ENCODE results near the gene IKBKE. TPM values are rescaled to one million over a fixed set of nuclear protein-coding genes. Genes with fewer than 3 reads are reported as not detected.
A peak's percentile ranks its signal among the peaks of the same experiment; 100 is the strongest.

IKBKE gene
- total RNA-seq, 2 donors from 2014 or later, result 21.0 to 21.1 TPM

- H3K27ac Mint-ChIP-seq, result peak overlapping the region; percentile 52
- H3K27me3 Mint-ChIP-seq (ENCODE audit: low read depth), result no peaks in the 10 kb centered on the region
- DNase-seq (no peak), ATAC-seq (replicated peaks in 1 of 2) (peak in 1 of 2 donors; percentile 23)
- H3K4me3 Mint-ChIP-seq, result no peak overlapping the region
- H3K36me3 Mint-ChIP-seq (ENCODE audit: insufficient read depth in 2 of 2), result peaks cover 2 to 8% of the 10 kb centered on the region in 2 donors
- H3K9me3 Mint-ChIP-seq, result no peaks in the 10 kb centered on the region
- peaks cover 19% of the 10 kb centered on the region for H3K4me1 Mint-ChIP-seq (ENCODE audit: low read depth)
Observed at GRCh38 chr1:206496131-206496793, 26.0 kb downstream of the IKBKE start.

DNA sequence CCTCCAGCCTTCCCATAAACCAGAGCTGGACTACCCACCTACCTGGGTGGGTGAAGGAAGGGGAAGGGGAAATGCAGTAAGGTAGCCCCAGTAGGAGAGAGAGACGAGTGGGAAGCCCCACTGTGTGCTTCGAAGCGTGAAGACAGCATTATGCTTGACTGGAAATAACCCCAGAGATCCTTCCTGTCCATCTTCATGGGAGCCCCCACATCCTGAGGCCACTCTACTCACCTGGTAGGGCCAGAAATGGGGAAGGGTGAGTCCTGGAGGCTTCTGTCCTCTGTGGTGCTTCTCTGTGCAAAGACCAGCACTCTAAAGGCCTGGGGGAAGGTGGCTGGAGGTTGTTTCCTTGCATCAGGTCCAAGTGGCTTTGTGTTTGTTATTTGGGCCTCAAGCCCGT is 27.1 kb downstream of the IKBKE start:
- no peaks in the 10 kb centered on the region for H3K9me3 Mint-ChIP-seq
- no peaks in the 10 kb centered on the region for H3K27me3 Mint-ChIP-seq (ENCODE audit: low read depth)
- peaks cover 19% of the 10 kb centered on the region for H3K4me1 Mint-ChIP-seq (ENCODE audit: low read depth)
- H3K27ac Mint-ChIP-seq, result no peak overlapping the region
- H3K36me3 Mint-ChIP-seq (ENCODE audit: insufficient read depth in 2 of 2), result peaks cover 0 to 5% of the 10 kb centered on the region in 2 donors
- DNase-seq, result no peak
- no peak overlapping the region for H3K4me3 Mint-ChIP-seq
- no peak for ATAC-seq (replicated peaks in 1 of 2)

- no peak for DNase-seq
- no peaks in the 10 kb centered on the region for H3K9me3 Mint-ChIP-seq
- peaks cover 0 to 5% of the 10 kb centered on the region in 2 donors for H3K36me3 Mint-ChIP-seq (ENCODE audit: insufficient read depth in 2 of 2)
- no peak for ATAC-seq (replicated peaks in 1 of 2)
- H3K27ac Mint-ChIP-seq, result peak overlapping the region; percentile 32
- H3K4me3 Mint-ChIP-seq, result no peak overlapping the region
- no peaks in the 10 kb centered on the region for H3K27me3 Mint-ChIP-seq (ENCODE audit: low read depth)
- H3K4me1 Mint-ChIP-seq (ENCODE audit: low read depth), result peaks cover 19% of the 10 kb centered on the region
Observed at GRCh38 chr1:206497774-206498173, 27.5 kb downstream of the IKBKE start.

DNA sequence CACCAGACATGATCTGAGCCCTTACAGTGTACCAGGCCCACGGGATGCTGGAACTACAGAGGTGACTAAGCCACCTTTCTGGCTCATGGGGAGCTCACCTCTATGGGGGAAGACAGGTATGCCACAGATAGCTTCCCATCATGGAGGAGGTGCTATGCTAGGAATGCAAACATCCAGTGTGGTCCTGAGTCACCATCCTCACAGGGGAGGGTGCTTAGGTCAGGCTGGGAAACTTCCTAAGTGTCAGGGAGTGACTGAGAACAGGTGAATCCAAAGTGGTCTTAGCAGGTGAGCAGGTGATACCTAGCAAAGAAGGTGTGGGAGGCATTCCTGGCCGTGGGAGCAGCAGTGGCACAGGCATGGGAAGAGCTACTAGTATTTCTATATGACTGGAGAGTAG is 28.4 kb downstream of the IKBKE start:
- H3K9me3 Mint-ChIP-seq, result no peaks in the 10 kb centered on the region
- DNase-seq (no peak), ATAC-seq (replicated peaks in 1 of 2) (no peak)
- peaks cover 0 to 4% of the 10 kb centered on the region in 2 donors for H3K36me3 Mint-ChIP-seq (ENCODE audit: insufficient read depth in 2 of 2)
- peaks cover 26% of the 10 kb centered on the region for H3K4me1 Mint-ChIP-seq (ENCODE audit: low read depth)
- no peak overlapping the region for H3K27ac Mint-ChIP-seq
- no peaks in the 10 kb centered on the region for H3K27me3 Mint-ChIP-seq (ENCODE audit: low read depth)
- H3K4me3 Mint-ChIP-seq, result no peak overlapping the region

DNA sequence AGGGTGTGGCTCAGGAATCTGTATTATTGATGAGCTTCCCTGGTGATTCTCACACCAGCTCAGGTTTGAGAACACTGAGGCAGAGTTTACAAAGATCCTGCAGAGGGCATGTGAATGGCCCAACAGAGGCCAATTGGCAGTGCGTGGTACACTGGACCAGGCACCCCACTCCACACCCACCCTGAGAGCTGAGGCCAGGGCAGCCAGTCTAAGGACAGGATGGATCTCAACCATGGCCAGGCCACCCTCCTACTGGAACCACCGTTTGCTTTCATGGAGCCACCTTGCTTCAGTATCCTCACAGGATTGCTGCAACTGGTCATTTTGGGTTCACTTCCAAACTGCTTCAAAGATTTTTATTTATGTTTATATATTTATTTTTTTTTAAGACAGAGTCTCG is 29.8 kb downstream of the IKBKE start:
- H3K27ac Mint-ChIP-seq, result no peak overlapping the region
- DNase-seq (no peak), ATAC-seq (replicated peaks in 1 of 2) (no peak)
- no peak overlapping the region for H3K4me3 Mint-ChIP-seq
- H3K4me1 Mint-ChIP-seq (ENCODE audit: low read depth), result peaks cover 40% of the 10 kb centered on the region
- H3K27me3 Mint-ChIP-seq (ENCODE audit: low read depth), result peaks cover 3% of the 10 kb centered on the region
- no peaks in the 10 kb centered on the region for H3K9me3 Mint-ChIP-seq
- H3K36me3 Mint-ChIP-seq (ENCODE audit: insufficient read depth in 2 of 2), result peaks cover 0 to 4% of the 10 kb centered on the region in 2 donors

GRCh38 chr1:206501881-206502280 is 31.6 kb downstream of the IKBKE start:
- Mint-ChIP-seq H3K9me3 (no peaks in the 10 kb centered on the region), H3K27me3 (ENCODE audit: low read depth) (peaks cover 7% of the 10 kb centered on the region), H3K4me1 (ENCODE audit: low read depth) (peaks cover 45% of the 10 kb centered on the region), H3K4me3 (no peak overlapping the region), H3K36me3 (ENCODE audit: insufficient read depth in 2 of 2) (no peaks in the 10 kb centered on the region), H3K27ac (no peak overlapping the region)
- ATAC-seq (replicated peaks in 1 of 2) (no peak), DNase-seq (no peak)

DNA sequence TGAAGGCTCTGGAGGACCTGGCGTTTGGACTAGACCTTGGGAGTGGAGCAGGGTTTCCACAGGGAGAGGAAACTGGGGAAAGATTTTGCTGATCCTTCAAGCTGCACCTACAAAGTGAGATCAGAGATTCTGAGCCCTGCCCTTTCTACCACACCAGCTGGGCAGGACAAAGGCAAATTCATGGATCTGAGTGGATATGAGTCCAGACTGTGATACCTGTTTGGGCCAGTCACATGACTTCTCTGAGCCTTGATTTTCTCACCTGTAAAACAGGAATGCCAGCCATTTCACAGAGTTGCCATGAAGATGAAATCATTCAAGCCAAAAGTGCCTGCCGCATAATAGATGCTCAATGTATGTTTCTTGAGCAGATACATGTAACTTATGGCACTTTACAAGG is 32.1 kb downstream of the IKBKE start:
- H3K27me3 Mint-ChIP-seq (ENCODE audit: low read depth), result peaks cover 7% of the 10 kb centered on the region
- ATAC-seq (replicated peaks in 1 of 2) (no peak), DNase-seq (no peak)
- peaks cover 45% of the 10 kb centered on the region for H3K4me1 Mint-ChIP-seq (ENCODE audit: low read depth)
- no peak overlapping the region for H3K4me3 Mint-ChIP-seq
- H3K27ac Mint-ChIP-seq, result no peak overlapping the region
- no peaks in the 10 kb centered on the region for H3K9me3 Mint-ChIP-seq
- H3K36me3 Mint-ChIP-seq (ENCODE audit: insufficient read depth in 2 of 2), result no peaks in the 10 kb centered on the region

- H3K4me1 Mint-ChIP-seq (ENCODE audit: low read depth), result peaks cover 45% of the 10 kb centered on the region
- ATAC-seq (replicated peaks in 1 of 2) (no peak), DNase-seq (no peak)
- no peak overlapping the region for H3K27ac Mint-ChIP-seq
- no peaks in the 10 kb centered on the region for H3K36me3 Mint-ChIP-seq (ENCODE audit: insufficient read depth in 2 of 2)
- no peak overlapping the region for H3K4me3 Mint-ChIP-seq
- H3K9me3 Mint-ChIP-seq, result no peaks in the 10 kb centered on the region
- peaks cover 7% of the 10 kb centered on the region for H3K27me3 Mint-ChIP-seq (ENCODE audit: low read depth)
Observed at GRCh38 chr1:206502812-206503211, 32.5 kb downstream of the IKBKE start.

DNA sequence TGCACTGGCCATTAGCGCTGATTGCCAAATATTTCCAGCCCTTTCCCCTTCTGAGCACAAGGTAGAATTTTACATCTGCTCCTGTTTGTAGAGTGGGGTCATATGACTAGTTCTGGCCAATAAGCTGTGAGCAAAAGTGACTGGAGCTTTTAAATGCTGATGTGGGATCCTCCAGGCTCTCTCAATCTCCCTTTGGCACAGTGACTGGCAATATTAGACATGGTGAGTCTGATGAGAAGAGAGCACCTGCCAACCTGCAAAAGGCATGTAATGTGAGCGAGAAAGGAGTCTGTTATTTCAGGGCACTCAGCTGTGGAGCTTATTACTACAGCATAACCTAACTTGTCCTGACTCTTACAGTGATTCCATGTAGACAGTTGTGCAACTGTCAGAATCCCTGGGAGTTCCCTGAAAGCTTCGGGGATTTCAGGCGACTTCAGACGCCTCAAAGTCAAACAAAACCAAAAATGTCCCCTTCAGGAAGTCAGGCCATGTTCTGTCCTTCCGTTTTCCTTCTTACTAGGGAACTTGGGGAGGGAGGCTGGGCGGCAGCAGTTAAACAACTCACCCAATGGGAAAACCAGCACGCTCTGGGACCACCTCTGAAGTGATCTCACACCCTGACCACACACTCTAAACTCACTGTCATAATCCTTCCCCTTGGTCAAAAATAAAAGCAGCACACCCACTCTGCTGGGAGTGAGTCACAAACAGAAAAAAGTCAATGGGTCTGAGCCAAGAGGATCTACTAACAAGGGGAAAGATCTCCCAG is 33.5 kb downstream of the IKBKE start:
- peak; percentile 77 to 79 for ATAC-seq (replicated peaks in 1 of 2)
- peak; percentile 63 to 71 for DNase-seq
- Mint-ChIP-seq H3K27ac (peak overlapping the region; percentile 9), H3K36me3 (ENCODE audit: insufficient read depth in 2 of 2) (no peaks in the 10 kb centered on the region), H3K4me1 (ENCODE audit: low read depth) (peaks cover 45% of the 10 kb centered on the region), H3K4me3 (peak overlapping the region; percentile 23 to 27), H3K27me3 (ENCODE audit: low read depth) (peaks cover 13% of the 10 kb centered on the region), H3K9me3 (no peaks in the 10 kb centered on the region)

- no peaks in the 10 kb centered on the region for H3K9me3 Mint-ChIP-seq
- H3K36me3 Mint-ChIP-seq (ENCODE audit: insufficient read depth in 2 of 2), result no peaks in the 10 kb centered on the region
- no peak for DNase-seq
- peaks cover 50% of the 10 kb centered on the region for H3K4me1 Mint-ChIP-seq (ENCODE audit: low read depth)
- H3K27me3 Mint-ChIP-seq (ENCODE audit: low read depth), result peaks cover 18% of the 10 kb centered on the region
- ATAC-seq (replicated peaks in 1 of 2), result no peak
- peak overlapping the region; percentile 1 for H3K27ac Mint-ChIP-seq
- peak overlapping the region; percentile 23 to 27 for H3K4me3 Mint-ChIP-seq
Observed at GRCh38 chr1:206504363-206504713, 34.1 kb downstream of the IKBKE start.

DNA sequence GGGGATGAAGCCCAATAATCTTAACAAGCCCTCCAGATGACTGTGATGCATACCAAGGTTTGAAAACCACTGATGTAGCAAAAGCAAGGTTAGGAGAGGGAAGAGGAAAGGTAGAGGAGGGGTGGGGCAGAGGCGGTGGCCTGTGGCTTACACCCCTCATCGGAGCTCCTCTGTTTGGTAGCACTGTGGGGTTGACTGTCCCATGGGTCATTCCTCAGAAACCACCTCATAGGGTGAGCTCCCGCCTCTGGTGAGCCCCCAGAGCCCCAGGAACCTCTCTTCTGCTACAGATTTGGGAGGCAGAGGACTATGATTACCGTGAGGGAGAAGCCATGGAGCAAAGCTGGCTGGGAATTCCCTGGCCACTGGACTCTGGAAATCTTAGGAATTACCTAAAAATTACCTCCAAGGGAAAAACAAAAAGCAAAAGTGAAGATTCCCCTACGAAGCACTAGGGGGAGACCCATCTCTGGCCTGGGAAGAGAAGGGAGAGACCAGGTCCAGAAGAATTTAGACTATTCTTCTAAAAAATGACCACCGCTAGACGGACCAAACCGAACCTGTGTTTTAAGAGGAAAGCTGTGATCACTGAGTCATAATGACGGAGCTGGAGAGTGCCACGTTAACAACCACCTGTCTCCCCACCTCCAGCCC is 35.6 kb downstream of the IKBKE start:
- ATAC-seq (replicated peaks in 1 of 2), result no peak
- no peak for DNase-seq
- Mint-ChIP-seq H3K36me3 (ENCODE audit: insufficient read depth in 2 of 2) (no peaks in the 10 kb centered on the region), H3K4me3 (peak overlapping the region; percentile 82 to 83), H3K27me3 (ENCODE audit: low read depth) (peaks cover 29% of the 10 kb centered on the region), H3K27ac (peak overlapping the region; percentile 78), H3K4me1 (ENCODE audit: low read depth) (peaks cover 50% of the 10 kb centered on the region), H3K9me3 (no peaks in the 10 kb centered on the region)

DNA sequence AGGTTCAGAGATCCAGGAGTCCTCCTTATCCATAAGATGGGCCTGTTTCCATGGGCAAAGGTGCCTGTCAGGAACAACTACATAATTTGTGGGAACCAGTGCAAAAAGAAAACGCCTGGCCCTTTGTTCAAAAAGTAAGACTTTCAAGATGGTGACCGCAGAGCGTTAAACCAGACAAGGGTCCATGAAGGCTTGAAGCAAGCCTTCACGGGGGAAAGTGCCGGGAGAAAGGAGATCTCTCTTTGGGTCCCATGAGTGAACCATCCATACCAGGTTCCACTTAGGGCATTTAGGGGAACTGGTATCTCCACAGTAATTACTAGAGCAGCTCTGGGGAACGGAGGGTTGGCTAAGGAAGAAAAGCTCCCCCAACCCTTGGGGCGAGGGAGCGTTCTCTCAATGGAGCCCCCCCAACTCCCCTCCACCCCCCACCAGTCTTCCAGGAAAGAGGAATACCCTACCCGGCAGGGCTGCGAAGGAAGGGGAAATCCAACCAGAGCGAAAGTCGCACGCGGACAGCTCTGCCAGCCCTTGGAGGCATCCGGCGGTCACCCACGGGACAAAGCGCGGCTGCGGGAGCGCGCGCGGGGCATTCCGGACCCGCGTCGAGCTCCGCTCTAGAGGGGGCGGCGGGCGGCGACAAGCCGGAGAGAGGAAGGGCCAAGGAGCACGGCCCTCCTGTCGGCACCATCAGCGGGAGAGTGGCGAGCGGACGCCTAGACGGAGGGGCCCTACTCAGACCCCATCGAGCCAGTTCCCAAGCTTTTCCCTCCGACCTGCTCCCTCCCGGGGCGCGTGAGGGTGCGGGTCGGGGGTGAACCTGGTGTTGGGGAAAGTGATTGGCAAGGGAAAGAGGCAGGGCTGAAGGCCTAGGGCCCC is 36.4 kb downstream of the IKBKE start:
- peak; percentile 26 to 38 for ATAC-seq (replicated peaks in 1 of 2)
- peaks cover 33% of the 10 kb centered on the region for H3K27me3 Mint-ChIP-seq (ENCODE audit: low read depth)
- no peaks in the 10 kb centered on the region for H3K9me3 Mint-ChIP-seq

More for the DNA sequence above, 36.4 kb downstream of the IKBKE start:
- H3K27ac Mint-ChIP-seq, result no peak overlapping the region
- H3K4me1 Mint-ChIP-seq (ENCODE audit: low read depth), result peaks cover 50% of the 10 kb centered on the region
- no peaks in the 10 kb centered on the region for H3K36me3 Mint-ChIP-seq (ENCODE audit: insufficient read depth in 2 of 2)
- peak; percentile 45 to 51 for DNase-seq
- peak overlapping the region; percentile 82 to 83 for H3K4me3 Mint-ChIP-seq

Measured in activated T-cell treated with anti-CD3 and anti-CD28 coated beads, Interleukin-2, amount 50 U/mL, for 72 hours (primary cell).